Stimulated activated CD8-positive, alpha-beta memory T cell treated with anti-CD3 and anti-CD28 coated beads, Interleukin-4, amount 100 ng/mL, for 4 hours (primary cell): ENCODE data around the gene BUD13.

ENCODE experiments used
- DNase-seq, 2 donors: peaks; one replicate each; pipeline ENCODE4 v3.0.0-alpha.2; 2020; ENCODE audit warnings: low read depth in 2 of 2, low spot score in 1 of 2

BUD13 gene

DNA sequence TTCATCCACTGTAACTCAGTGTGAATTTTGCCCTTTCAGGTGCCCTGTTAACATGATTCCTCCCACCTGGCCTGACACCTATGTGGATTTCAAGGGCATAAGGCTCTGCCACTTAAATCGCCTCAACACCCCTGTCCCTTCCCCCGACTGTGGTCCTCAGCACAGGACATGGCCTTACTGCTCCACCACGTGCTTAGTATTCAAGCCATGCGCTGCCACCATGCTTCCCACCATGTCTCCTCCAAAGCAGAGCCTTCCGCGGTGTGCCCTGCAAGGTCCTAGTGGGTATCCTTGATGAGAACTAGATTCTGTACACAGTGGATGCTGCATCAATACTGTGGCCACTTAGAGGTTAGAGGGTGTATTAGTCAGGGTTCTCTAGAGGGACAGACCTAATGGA lies 51.9 kb downstream of the BUD13 start:
- DNase-seq, result no peak

DNA sequence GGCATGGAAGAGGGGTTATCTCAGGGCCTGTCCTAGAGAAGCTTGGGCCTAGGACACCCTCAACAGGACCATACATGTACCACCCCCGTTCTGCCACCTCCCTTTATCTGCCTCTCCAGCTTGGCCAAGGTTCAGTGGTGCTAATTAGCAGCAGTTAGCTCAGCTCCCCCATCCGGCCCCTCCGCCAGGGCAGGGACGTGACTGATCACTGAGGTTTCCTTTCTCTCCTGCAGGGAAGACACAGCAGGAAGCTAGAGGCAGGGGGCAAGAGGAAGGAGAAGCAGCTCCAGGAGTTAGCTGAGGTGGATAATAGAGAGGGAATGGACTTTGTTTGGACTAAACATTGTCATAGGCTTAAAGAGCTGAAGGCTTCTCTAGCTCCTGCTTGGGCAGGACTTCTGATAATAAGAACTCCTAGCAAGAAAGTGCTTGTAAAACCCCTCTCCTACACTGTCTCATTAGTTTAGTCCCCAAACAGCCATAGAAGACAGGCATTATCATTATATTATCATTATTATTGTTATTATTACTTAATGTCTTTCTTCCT lies 53.8 kb downstream of the BUD13 start:
- DNase-seq, result no peak

DNA sequence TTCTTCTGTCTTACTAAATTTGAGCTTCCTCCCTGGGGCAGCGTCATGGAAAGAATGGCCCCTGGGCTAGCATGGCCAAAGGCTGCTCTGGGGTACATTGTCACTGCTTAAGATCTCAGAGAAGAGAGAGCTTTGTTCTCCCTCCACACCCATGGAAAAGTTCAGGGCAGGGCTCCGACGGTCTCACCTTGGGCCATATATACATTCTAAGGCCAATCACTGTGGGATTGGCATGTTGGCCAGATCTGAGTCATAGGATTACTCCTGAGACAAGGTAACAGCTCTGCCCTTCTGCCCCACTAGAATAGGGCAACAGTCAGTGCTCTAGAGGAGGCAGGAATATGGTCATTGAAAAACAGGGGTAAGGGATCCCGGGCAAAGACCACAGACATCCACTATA lies 56.2 kb downstream of the BUD13 start:
- no peak for DNase-seq

DNA sequence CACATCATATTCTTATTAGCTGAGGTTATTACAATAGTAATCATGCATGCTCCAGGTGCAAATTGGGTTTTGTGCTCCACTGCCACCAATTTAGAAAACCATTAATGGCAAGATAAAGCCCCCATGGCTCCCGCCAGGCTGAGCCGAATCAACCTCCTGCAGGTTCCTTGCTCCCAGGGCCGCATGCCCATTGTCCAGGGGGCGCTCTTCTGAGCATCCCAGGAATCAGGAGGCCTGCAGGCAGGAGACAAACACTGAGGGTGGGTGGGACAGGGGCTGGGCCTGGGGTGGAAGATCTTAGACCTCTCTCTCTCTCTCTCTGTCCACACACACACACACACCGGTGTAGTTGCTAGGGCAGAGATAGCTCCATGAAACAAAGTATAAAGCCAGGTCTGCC lies 57.4 kb downstream of the BUD13 start:
- no peak for DNase-seq

DNA sequence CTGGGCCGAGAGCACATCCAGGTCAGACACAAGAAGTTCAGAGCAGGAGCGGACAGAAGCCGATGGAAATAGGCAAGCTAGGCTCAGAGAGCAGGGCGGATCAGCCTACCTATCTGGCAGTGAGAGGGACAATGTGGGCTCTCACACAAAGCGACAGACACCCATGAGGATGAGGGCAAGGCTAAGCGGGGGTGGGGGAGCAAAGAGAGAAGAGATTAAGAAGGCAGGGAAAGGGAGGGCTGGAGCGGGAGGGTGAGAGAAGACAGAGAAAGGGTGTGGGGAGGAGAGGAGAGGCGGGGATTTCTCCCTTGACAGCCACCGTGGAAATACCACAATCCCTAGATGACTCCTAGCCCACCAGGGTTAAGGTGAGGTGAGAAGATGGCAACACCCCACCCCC lies 57.9 kb downstream of the BUD13 start:
- DNase-seq, result no peak

DNA sequence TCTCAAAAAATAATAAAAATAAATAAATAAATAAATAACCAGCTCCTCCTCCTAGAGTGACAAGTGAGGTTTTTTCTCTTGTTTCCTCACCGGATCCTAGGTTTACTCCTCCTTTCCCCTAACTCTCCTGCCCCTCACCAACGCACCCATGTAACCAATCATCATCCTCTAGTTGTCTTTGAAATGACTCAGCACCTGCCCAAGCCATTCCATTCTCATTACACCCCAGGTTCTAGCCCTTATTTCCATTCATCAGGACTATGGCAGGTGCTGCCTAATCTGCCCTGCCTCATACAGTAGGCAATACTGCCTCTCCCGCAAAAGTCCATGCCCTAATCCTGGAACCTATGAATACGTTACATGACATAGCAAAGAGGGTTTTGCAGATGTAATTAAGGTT lies 60.4 kb downstream of the BUD13 start:
- DNase-seq, result no peak

DNA sequence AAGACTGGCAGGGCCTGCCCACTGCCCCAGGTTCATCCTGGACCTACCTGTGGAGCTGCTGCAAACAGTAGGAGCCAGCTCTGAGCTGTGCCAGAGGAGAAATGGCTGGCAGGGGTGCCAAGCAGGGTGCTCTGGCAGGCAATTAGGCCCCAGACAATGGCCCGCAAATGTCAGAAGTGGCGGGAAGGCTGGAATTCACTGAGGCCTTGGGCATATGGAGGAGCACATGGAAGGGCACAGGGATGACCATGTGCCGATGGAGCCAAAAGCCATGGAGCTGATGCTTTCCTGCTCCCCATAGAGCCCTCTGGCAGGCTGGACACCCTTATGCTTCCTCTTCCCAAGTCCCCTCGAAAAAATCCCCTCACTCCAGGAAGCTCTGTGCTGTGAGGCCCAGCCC lies 62.0 kb downstream of the BUD13 start:
- no peak for DNase-seq

DNA sequence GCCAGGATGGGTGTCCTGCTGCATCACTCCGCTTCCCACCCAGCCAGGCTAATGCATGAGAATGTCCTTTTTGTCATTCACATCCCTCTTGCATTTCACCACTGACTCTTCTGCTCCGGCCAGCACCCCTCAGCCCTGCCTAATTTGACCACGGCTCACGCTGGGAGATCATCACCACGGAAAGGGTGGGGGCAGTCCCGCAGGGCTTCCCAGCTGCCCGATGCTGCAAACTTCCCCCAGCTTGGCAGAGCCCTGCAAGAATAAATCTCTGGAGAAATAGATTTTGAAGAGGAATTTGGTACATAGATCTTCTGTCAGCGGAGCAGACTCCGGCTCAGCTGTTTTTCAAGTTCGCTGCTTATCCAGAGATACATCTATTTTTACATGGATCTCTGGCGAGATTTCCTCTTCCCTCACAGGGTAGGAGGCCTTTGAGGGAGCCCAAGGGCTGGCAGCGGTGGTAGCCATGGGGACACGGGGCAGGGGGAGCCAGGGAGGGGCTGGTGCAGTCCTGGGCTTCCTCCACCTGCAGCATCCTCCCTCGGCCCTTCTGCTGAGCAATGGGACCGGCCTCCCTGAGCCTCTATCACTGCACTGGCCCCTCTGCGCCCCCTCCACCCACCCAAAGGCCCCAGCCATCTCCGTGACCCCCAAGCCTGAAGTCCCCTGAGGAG lies 62.6 kb downstream of the BUD13 start:
- DNase-seq, result no peak

DNA sequence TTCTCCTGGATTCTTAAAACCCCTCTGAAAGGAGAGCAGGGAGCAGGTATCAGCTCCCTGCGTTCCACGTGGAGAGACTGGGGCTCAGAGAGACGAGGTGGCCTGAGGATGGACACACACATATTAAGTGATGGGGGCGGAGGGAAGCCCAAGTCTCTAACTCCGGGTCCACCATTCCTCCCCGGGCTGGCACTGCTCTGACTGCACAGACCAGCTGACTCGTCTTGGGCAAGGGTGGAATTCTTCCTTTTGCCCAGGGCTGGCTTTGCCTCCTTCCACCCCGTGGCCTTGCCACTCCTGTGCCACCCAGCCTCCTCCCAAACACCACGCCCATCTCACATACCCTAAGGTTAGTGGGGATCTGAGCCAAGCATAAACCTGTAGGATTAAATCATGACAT lies 65.0 kb downstream of the BUD13 start:
- DNase-seq, result no peak

DNA sequence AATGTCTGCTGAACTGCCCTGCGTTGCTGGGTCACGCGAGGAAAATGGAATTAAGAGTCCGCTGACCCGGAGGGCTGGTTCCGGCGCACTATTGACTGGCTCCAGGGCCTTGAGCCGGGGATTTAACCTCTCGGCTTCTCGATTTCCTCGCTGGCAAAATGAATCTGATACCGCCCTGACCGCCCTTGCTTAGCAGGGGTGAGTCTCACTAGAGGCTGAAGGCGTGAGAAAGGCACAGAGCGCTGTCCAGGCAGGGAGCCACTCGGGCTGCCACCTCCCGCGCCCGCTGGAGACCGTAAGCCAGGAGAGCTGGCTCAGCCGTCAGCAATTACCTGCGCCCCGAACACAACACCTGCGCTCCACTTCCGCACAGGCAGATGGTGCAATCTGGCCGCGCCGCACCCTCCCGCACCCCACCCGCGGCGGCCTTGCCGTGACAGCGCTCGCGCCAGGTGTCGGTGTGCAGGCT lies 65.6 kb downstream of the BUD13 start:
- no peak for DNase-seq

DNA sequence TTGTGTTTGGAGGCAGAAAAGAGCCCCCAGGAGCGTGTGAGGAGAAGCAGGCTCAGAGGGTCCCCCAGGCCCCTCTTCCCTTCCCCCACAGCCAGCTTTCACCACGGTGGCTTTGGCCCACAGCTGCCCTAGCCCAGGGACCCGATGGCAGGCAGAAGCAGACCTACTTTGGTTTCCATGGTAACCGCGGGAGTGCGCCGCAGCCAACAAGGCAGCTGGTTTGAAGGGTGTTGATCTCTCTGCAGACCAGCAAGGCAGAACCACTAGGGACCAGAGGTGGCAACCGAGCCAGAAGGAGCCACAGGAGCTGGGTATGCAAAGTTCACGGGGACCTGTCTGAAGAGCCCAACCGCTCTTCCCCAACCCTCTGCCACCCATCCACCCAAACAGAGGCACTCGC lies 69.4 kb downstream of the BUD13 start:
- no peak for DNase-seq

DNA sequence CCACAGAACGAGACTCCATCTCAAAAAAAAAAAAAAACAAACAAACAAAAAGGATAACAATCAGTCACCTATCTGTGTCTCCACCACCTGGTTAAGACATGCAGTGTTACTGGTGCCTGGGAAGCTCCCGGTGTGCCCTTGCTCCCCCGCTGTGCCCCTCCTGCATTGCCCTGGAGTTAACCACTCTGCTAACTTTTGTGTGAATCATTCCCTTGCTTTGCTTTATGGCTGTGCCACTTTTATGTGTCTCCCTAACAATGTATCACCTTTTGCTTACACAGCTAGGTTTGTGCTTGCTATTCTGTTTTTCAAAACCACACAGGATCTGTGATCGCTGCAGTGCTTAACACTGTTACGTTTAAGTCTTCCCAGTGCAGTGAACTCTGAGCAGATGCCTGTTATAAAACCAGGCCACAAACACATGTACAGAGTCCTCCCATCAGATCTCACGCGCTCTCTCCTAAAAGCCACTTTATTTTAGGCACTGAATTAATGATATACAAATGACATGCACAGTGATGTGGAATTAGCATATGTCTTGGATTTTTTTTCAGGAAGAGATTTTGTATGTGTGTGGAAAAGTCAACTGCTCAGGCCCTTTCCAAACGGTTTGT lies 69.9 kb downstream of the BUD13 start:
- DNase-seq, result no peak

DNA sequence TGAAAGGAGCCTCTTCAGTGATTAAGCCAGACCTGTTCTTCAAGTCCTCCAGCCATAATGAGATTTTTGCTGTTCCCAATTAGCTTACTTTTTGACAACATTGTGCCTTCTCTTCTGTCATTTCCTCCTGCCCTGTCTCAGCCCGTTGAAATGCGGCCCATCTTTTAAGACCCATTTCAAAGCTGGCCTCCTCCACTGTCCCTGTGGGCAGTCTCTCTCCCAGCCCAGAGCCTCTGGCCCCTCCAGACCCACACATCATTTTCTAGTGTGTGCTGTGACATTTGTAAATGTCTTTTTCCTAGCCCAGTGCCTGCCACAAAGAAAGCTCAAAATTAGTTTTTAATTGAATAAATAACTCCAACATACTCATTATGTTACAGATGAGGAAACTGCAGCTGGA lies 70.9 kb downstream of the BUD13 start:
- DNase-seq, result no peak

DNA sequence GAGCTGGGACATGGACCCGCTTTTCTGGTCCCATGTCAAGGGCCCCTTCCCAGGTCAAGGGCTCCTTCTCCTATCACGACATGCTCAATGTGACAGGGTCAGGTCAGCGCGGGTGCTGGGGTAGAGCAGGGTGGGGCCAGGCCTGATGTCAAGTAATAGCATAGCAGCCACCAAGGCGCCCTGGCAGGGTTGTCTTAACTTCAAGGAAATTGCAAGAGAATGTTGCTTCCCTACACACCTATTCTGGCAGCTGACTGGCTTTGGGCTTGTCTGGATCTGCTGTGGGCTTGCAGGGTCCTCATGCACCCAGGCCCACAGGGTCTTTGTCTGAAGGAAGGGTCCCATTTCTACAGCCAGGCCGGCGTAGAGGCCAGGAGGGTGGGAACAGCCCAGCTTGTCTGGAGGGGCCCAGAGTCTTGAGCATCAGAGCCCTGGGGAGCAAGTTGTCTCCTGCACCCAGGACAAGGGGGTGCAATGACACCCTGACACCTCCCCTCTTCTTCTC lies 71.4 kb downstream of the BUD13 start:
- no peak for DNase-seq

DNA sequence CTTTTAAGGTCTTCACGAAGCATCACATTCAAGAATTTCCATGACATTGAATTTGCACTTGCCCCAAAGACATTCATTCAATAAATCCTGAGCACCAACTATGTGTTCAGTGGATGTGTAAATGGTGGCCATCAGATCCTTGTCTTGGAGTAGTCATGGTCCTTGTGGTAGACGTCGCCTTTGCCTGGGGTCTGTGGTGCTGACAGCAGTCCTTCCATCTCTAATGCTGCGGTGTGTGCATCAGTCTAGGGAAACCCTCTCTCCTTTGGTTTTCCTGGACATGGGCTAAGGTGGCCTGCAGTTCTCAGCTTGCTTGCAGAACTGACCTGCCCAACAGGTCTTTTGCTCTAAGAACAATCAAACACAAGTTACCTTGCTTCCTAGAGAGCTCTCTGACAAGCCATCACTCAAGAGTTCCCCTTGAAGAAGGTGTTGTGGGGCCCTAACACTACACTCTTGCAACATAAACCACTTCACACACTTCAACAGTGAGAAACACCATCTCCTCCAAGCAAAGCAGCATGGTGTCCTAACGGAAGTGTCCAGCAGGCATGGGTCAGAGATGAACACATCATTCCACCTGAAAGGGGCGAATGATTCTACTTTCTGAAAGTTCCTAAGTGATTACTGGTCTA lies 72.1 kb downstream of the BUD13 start:
- no peak for DNase-seq
